ENCODE data around the gene TOB1.
A peak's percentile ranks its signal among the peaks of the same experiment; 100 is the strongest.

Gene TOB1

GRCh38 chr17:50845240-50846147 lies 20.7 kb downstream of the TOB1 start:
- DNase-seq (ENCODE audit: low spot score) = peak; percentile 30

GRCh38 chr17:50844117-50844700 lies 21.9 kb downstream of the TOB1 start:
- no peak for DNase-seq (ENCODE audit: low spot score)

GRCh38 chr17:50843150-50843905 lies 22.8 kb downstream of the TOB1 start:
- DNase-seq (ENCODE audit: low spot score) = no peak

- DNase-seq (ENCODE audit: low spot score) = no peak
These were observed 23.5 kb downstream of the TOB1 start for GRCh38 chr17:50842506-50843149.

- DNase-seq (ENCODE audit: low spot score) = peak; percentile 55
These were observed 24.2 kb downstream of the TOB1 start for GRCh38 chr17:50841949-50842354.

- DNase-seq (ENCODE audit: low spot score) = no peak
These were observed 24.7 kb downstream of the TOB1 start for GRCh38 chr17:50841277-50841948.

GRCh38 chr17:50840311-50840851 lies 25.8 kb downstream of the TOB1 start:
- DNase-seq (ENCODE audit: low spot score) = no peak

- DNase-seq (ENCODE audit: low spot score) = no peak
These were observed 26.4 kb downstream of the TOB1 start for GRCh38 chr17:50839591-50840310.

- DNase-seq (ENCODE audit: low spot score) = no peak
These were observed 27.9 kb downstream of the TOB1 start for GRCh38 chr17:50837980-50838954.

- DNase-seq (ENCODE audit: low spot score) = no peak
These were observed 28.7 kb downstream of the TOB1 start for GRCh38 chr17:50837286-50837979.

GRCh38 chr17:50836826-50837225 lies 29.3 kb downstream of the TOB1 start:
- DNase-seq (ENCODE audit: low spot score) = no peak

- no peak for DNase-seq (ENCODE audit: low spot score)
These were observed 30.6 kb downstream of the TOB1 start, which contains the start of gene WFIKKN2 for GRCh38 chr17:50835301-50836234. TSS of gene WFIKKN2 (plus strand) at chr17:50835586. CDS start at chr17:50835938, 352 bp downstream.

- no peak for DNase-seq (ENCODE audit: low spot score)
These were observed 31.5 kb downstream of the TOB1 start for GRCh38 chr17:50834429-50835300.

GRCh38 chr17:50833510-50834428 lies 32.4 kb downstream of the TOB1 start:
- no peak for DNase-seq (ENCODE audit: low spot score)

GRCh38 chr17:50832864-50833381 lies 33.2 kb downstream of the TOB1 start:
- no peak for DNase-seq (ENCODE audit: low spot score)
